Measurements from ENCODE around the gene MAB21L1. TPM values are rescaled to one million over a fixed set of nuclear protein-coding genes. Genes with fewer than 3 reads are reported as not detected.
A peak's percentile ranks its signal among the peaks of the same experiment; 100 is the strongest.

MAB21L1 gene
- total and polyA plus RNA-seq, 7 donors: 0.51 to 2.9 (median 1.4) TPM; not detected in 1

GRCh38 chr13:35514061-35514477, 37.6 kb upstream of the MAB21L1 start:
- Histone ChIP-seq H3K27me3 (no peaks in the 10 kb centered on the region), H3K4me3 (no peak overlapping the region), H3K27ac (no peak overlapping the region), H3K36me3 (no peaks in the 10 kb centered on the region), H3K4me1 (no peaks in the 10 kb centered on the region), H3K9me3 (no peaks in the 10 kb centered on the region)
- DNase-seq: no peak
- intact Hi-C loops (cut with DNase I): no loop called here
- 94% methylated on average over 7 of the region's 7 CpGs for WGBS, 2 donors
- no peak for TF ChIP-seq EP300 (IDR thresholded peaks at IDR 0.05)
- TF ChIP-seq, protein P1, sequence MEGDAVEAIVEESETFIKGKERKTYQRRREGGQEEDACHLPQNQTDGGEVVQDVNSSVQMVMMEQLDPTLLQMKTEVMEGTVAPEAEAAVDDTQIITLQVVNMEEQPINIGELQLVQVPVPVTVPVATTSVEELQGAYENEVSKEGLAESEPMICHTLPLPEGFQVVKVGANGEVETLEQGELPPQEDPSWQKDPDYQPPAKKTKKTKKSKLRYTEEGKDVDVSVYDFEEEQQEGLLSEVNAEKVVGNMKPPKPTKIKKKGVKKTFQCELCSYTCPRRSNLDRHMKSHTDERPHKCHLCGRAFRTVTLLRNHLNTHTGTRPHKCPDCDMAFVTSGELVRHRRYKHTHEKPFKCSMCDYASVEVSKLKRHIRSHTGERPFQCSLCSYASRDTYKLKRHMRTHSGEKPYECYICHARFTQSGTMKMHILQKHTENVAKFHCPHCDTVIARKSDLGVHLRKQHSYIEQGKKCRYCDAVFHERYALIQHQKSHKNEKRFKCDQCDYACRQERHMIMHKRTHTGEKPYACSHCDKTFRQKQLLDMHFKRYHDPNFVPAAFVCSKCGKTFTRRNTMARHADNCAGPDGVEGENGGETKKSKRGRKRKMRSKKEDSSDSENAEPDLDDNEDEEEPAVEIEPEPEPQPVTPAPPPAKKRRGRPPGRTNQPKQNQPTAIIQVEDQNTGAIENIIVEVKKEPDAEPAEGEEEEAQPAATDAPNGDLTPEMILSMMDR (IDR thresholded peaks at IDR 0.05): no peak
- no peak for TF ChIP-seq POLR2A (IDR thresholded peaks at IDR 0.05)
- no peak for TF ChIP-seq POLR2AphosphoS5 (IDR thresholded peaks at IDR 0.05)

GRCh38 chr13:35512271-35512920, 35.9 kb upstream of the MAB21L1 start:
- Histone ChIP-seq H3K27ac (no peak overlapping the region), H3K9me3 (no peaks in the 10 kb centered on the region), H3K4me1 (no peaks in the 10 kb centered on the region), H3K4me3 (no peak overlapping the region), H3K36me3 (no peaks in the 10 kb centered on the region), H3K27me3 (no peaks in the 10 kb centered on the region)
- intact Hi-C loops (cut with DNase I): no loop called here
- DNase-seq: peak; percentile 68
- 57 to 80% methylated on average over 5 of the region's 5 CpGs for WGBS, 2 donors
- TF ChIP-seq POLR2AphosphoS5 (IDR thresholded peaks at IDR 0.05): no peak
- no peak for TF ChIP-seq EP300 (IDR thresholded peaks at IDR 0.05)
- TF ChIP-seq, protein P1 (IDR thresholded peaks at IDR 0.05): no peak
- TF ChIP-seq POLR2A (IDR thresholded peaks at IDR 0.05): no peak

GRCh38 chr13:35502456-35502855, 26.0 kb upstream of the MAB21L1 start:
- DNase-seq: no peak
- peaks cover 0 to 29% (median 16%) of the 10 kb centered on the region in 4 donors for H3K4me1 ChIP-seq
- intact Hi-C loops (cut with DNase I): no loop called here
- 60 to 81% methylated on average over 3 of the region's 3 CpGs for WGBS, 2 donors
- no peak overlapping the region for H3K4me3 ChIP-seq
- H3K27me3 ChIP-seq: no peaks in the 10 kb centered on the region
- H3K36me3 ChIP-seq: no peaks in the 10 kb centered on the region
- H3K9me3 ChIP-seq: no peaks in the 10 kb centered on the region
- TF ChIP-seq, protein P1 (IDR thresholded peaks at IDR 0.05): no peak
- no peak for TF ChIP-seq EP300 (IDR thresholded peaks at IDR 0.05)
- TF ChIP-seq POLR2A (IDR thresholded peaks at IDR 0.05): no peak
- no peak for TF ChIP-seq POLR2AphosphoS5 (IDR thresholded peaks at IDR 0.05)
- no peak overlapping the region for H3K27ac ChIP-seq

- no peaks in the 10 kb centered on the region for H3K9me3 ChIP-seq
- H3K27ac ChIP-seq: no peak overlapping the region
- H3K4me1 ChIP-seq: peaks cover 0 to 29% (median 16%) of the 10 kb centered on the region in 4 donors
- intact Hi-C loops (cut with DNase I): no loop called here
- WGBS, 2 donors: 79 to 81% methylated on average over 6 of the region's 6 CpGs
- no peaks in the 10 kb centered on the region for H3K27me3 ChIP-seq
- TF ChIP-seq POLR2A (IDR thresholded peaks at IDR 0.05) (no peak), EP300 (IDR thresholded peaks at IDR 0.05) (no peak), POLR2AphosphoS5 (IDR thresholded peaks at IDR 0.05) (no peak)
- TF ChIP-seq, protein P1 (IDR thresholded peaks at IDR 0.05): no peak
- H3K36me3 ChIP-seq: no peaks in the 10 kb centered on the region
- no peak overlapping the region for H3K4me3 ChIP-seq
- no peak for DNase-seq
Measured at GRCh38 chr13:35501661-35502235, 25.3 kb upstream of the MAB21L1 start.

Measured in sigmoid colon (tissue), 7 donors.